Smooth muscle cell (in vitro differentiated cells): ENCODE results near the gene USP17L11. TPM values are rescaled to one million over a fixed set of nuclear protein-coding genes. Genes with fewer than 3 reads are reported as not detected.
"Not testable (repeated sequence)": the region's sequence is repeated elsewhere in the genome, so short reads cannot be mapped to it uniquely, and the experiment has no call there.

ENCODE experiments used
- DNase-seq: peaks from one replicate; lab custom pipeline; 2025; ENCODE audit not compliant: unreplicated experiment; lab: John Stamatoyannopoulos, UW
- H2AFZ ChIP-seq: fragments of 200-600 bp; sonication (generic); 2 replicates; pipeline ENCODE4 v1.6.0; 2016; ENCODE audit warnings: antibody characterized with exemption, low read depth, mild to moderate bottlenecking
- H3F3A ChIP-seq: fragments of 200-600 bp; sonication (generic); 2 replicates; pipeline ENCODE4 v1.6.0; 2017; ENCODE audit warnings: antibody characterized with exemption, low read depth
- H3K27ac ChIP-seq: fragments of 200-600 bp; sonication (generic); 2 replicates; pipeline ENCODE4 v1.5.1; 2016; ENCODE audit warnings: low read depth, mild to moderate bottlenecking
- H3K27me3 ChIP-seq: fragments of 200-600 bp; sonication (generic); 2 replicates; pipeline ENCODE4 v1.6.1; 2016; ENCODE audit warnings: low read depth, mild to moderate bottlenecking
- H3K36me3 ChIP-seq: fragments of 200-600 bp; sonication (generic); 2 replicates; pipeline ENCODE4 v1.5.1; 2016; ENCODE audit warnings: low read depth
- H3K4me1 ChIP-seq: fragments of 200-600 bp; sonication (generic); 2 replicates; pipeline ENCODE4 v1.5.1; 2016; ENCODE audit warnings: low read depth
- H3K4me2 ChIP-seq: fragments of 200-600 bp; sonication (generic); 2 replicates; pipeline ENCODE4 v1.6.0; 2016; ENCODE audit warnings: mild to moderate bottlenecking
- H3K4me3 ChIP-seq: fragments of 200-600 bp; sonication (generic); 2 replicates; pipeline ENCODE4 v1.5.1; 2016; ENCODE audit warnings: mild to moderate bottlenecking
- H3K79me2 ChIP-seq: fragments of 200-600 bp; sonication (generic); 2 replicates; pipeline ENCODE4 v1.6.0; 2016; ENCODE audit warnings: low read depth, mild to moderate bottlenecking
- H3K9ac ChIP-seq: fragments of 200-600 bp; sonication (generic); 2 replicates; pipeline ENCODE4 v1.6.0; 2016; ENCODE audit warnings: low read depth
- H3K9me3 ChIP-seq: fragments of 200-600 bp; sonication (generic); replicated peaks from 2 replicates; pipeline ENCODE4 v1.5.1; 2016; ENCODE audit warnings: low read depth
- H4K20me1 ChIP-seq: fragments of 200-600 bp; sonication (generic); 2 replicates; pipeline ENCODE4 v1.6.0; 2016; ENCODE audit warnings: low read depth
- WGBS: methylation state at CpG from one replicate; pipeline ENCODE4 v1.1.7; 2016; ENCODE audit warnings: low lambda C conversion rate; 5-methylcytosine and 5-hydroxymethylcytosine counted together
- polyA plus RNA-seq: library from polyadenylated mRNA; unstranded; fragments of >200 nt; fragmentation: Nextera tagmentation; extraction: Ambion mirVana; gene quantifications from 2 replicates; pipeline ENCODE4 v1.2.1, GENCODE V29; 2016
- total RNA-seq: library from RNA; depleted of rRNA; stranded (reverse); fragments of >200 nt; gene quantifications from 2 replicates; pipeline ENCODE4 v1.2.3, GENCODE V29; 2014

Gene USP17L11
- total RNA-seq = not detected in 2 replicates
- polyA plus RNA-seq = not detected in 2 replicates

DNA sequence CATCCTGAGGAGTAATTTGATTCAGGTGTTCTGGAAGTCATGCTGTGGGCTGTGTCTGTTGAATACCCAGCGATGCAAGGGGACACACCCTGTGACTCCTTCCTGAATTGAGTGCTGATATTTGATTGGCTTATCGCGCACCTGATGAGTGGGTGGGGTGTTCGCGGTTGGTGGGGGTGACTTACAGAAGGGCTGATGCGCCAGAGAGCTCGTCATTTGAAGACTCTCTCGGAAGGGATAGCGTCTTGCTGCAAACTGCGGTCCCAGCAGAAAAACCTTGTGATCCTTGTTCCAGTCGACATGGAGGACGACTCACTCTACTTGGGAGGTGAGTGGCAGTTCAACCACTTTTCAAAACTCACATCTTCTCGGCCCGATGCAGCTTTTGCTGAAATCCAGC, at the start of gene USP17L11:
Gene USP17L11, plus strand, starts transcription at position 301 of the 400 bp plus-strand sequence. Its CDS starts 0 bp downstream, at position 301.
- H3K79me2 ChIP-seq, DNase-seq, H3K4me3 ChIP-seq, H3K4me2 ChIP-seq, H2AFZ ChIP-seq, H3K27ac ChIP-seq, H3K9me3 ChIP-seq, H3K36me3 ChIP-seq, H3F3A ChIP-seq, H3K9ac ChIP-seq, H3K27me3 ChIP-seq, H4K20me1 ChIP-seq, H3K4me1 ChIP-seq: not testable (repeated sequence)
- WGBS = no CpG with 5 or more reads among the region's 14 CpGs

GRCh38 chr4:9165990-9166389, 49.2 kb upstream of the USP17L11 start:
- H3K36me3 ChIP-seq, H3K27me3 ChIP-seq, H3K79me2 ChIP-seq, H4K20me1 ChIP-seq, DNase-seq, H3F3A ChIP-seq, H3K4me1 ChIP-seq, H3K4me2 ChIP-seq, H3K4me3 ChIP-seq, H2AFZ ChIP-seq, H3K9me3 ChIP-seq, H3K27ac ChIP-seq, H3K9ac ChIP-seq: not testable (repeated sequence)
- whole genome bisulfite sequencing = no CpG with 5 or more reads among the region's 8 CpGs

DNA sequence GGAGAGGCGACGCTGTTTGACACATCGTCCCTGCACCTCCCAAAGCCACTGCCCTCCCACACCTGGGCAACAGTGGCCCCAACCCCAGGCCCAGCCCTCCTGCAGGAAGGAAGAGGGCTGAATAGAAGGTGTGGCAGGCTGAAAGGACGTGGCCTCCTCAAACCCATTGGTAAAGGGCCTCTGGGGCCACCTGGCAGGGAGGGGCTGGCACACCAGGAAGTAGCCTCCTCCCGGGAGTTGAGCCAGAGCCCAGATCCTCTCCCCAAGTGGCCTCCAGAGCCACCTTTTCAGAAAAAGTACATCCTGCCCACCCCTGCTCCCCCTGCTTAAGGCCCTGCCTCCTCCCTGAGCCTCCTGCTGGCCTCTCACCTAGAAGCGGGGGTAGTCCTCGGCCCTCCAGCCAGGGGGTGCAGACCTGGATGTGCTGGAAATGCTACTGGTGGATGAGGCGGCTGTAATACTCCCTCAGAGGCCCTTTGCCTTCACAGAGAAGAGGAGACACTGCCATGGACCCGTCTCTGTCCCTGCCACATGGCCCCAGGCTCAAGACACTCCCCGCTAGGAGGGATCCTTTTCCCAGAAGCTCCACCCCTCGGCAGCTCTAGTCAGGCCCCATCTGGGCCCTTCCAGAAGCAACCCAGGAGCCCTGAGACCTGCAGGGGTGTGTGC, 45.3 kb upstream of the USP17L11 start, which contains the start of gene FAM90A26:
Gene FAM90A26, plus strand, starts transcription at position 619 of the 669 bp plus-strand sequence. CDS start 2,764 bp downstream, outside the sequence.
- not testable (repeated sequence) for H3K27ac ChIP-seq, H3K4me2 ChIP-seq, H3K79me2 ChIP-seq, H3K4me1 ChIP-seq, H3K27me3 ChIP-seq, H4K20me1 ChIP-seq, H3K9me3 ChIP-seq, H3K36me3 ChIP-seq, DNase-seq, H3F3A ChIP-seq, H3K9ac ChIP-seq, H3K4me3 ChIP-seq, H2AFZ ChIP-seq
- WGBS = no CpG with 5 or more reads among the region's 11 CpGs

- not testable (repeated sequence) for H2AFZ ChIP-seq, H3K4me3 ChIP-seq, H3K27ac ChIP-seq, H3K27me3 ChIP-seq, H3K4me2 ChIP-seq, H4K20me1 ChIP-seq, H3K79me2 ChIP-seq, H3K4me1 ChIP-seq, H3K36me3 ChIP-seq, DNase-seq, H3F3A ChIP-seq, H3K9me3 ChIP-seq, H3K9ac ChIP-seq
- WGBS = 72% methylated on average over 4 of the region's 13 CpGs
Measured at GRCh38 chr4:9210357-9210756, 4.8 kb upstream of the USP17L11 start, which contains the start of gene USP17L10. Gene USP17L10 (plus strand): TSS chr4:9210657. CDS start chr4:9210657, 0 bp downstream.

- not testable (repeated sequence) for H2AFZ ChIP-seq, H4K20me1 ChIP-seq, H3K79me2 ChIP-seq, H3K4me1 ChIP-seq, H3K27me3 ChIP-seq, H3F3A ChIP-seq, H3K4me3 ChIP-seq, DNase-seq, H3K9ac ChIP-seq, H3K9me3 ChIP-seq, H3K4me2 ChIP-seq, H3K27ac ChIP-seq, H3K36me3 ChIP-seq
- WGBS = 75% methylated on average over 13 of the region's 14 CpGs
Measured at GRCh38 chr4:9214701-9215100, 504 bp upstream of the USP17L11 start.

DNA sequence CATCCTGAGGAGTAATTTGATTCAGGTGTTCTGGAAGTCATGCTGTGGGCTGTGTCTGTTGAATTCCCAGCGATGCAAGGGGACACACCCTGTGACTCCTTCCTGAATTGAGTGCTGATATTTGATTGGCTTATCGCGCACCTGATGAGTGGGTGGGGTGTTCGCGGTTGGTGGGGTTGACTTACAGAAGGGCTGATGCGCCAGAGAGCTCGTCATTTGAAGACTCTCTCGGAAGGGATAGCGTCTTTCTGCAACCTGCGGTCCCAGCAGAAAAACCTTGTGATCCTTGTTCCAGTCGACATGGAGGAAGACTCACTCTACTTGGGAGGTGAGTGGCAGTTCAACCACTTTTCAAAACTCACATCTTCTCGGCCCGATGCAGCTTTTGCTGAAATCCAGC, 4.6 kb downstream of the USP17L11 start, which contains the start of gene USP17L12:
Gene USP17L12, plus strand, starts transcription at position 301 of the 400 bp plus-strand sequence. Its CDS starts 0 bp downstream, at position 301.
- not testable (repeated sequence) for H3K36me3 ChIP-seq, H3K4me1 ChIP-seq, H3F3A ChIP-seq, H3K9ac ChIP-seq, H3K9me3 ChIP-seq, H2AFZ ChIP-seq, DNase-seq, H3K27me3 ChIP-seq, H3K79me2 ChIP-seq, H3K27ac ChIP-seq, H3K4me2 ChIP-seq, H3K4me3 ChIP-seq, H4K20me1 ChIP-seq
- no CpG with 5 or more reads among the region's 13 CpGs for WGBS

DNA sequence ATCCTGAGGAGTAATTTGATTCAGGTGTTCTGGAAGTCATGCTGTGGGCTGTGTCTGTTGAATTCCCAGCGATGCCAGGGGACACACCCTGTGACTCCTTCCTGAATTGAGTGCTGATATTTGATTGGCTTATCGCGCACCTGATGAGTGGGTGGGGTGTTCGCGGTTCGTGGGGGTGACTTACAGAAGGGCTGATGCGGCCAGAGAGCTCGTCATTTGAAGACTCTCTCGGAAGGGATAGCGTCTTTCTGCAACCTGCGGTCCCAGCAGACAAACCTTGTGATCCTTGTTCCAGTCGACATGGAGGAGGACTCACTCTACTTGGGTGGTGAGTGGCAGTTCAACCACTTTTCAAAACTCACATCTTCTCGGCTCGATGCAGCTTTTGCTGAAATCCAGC, 9.4 kb downstream of the USP17L11 start, which contains the start of gene USP17L13:
Gene USP17L13, plus strand, starts transcription at position 301 of the 400 bp plus-strand sequence. Its CDS starts 0 bp downstream, at position 301.
- H3K36me3 ChIP-seq, H3K27ac ChIP-seq, H3K9ac ChIP-seq, DNase-seq, H3K4me3 ChIP-seq, H3F3A ChIP-seq, H3K4me1 ChIP-seq, H3K79me2 ChIP-seq, H2AFZ ChIP-seq, H3K4me2 ChIP-seq, H3K27me3 ChIP-seq, H4K20me1 ChIP-seq, H3K9me3 ChIP-seq: not testable (repeated sequence)
- WGBS = no CpG with 5 or more reads among the region's 14 CpGs

GRCh38 chr4:9230249-9230648, 15.0 kb downstream of the USP17L11 start:
- H3K79me2 ChIP-seq, H3K4me2 ChIP-seq, H3K36me3 ChIP-seq, H4K20me1 ChIP-seq, H2AFZ ChIP-seq, H3K4me1 ChIP-seq, H3F3A ChIP-seq, H3K9me3 ChIP-seq, DNase-seq, H3K27ac ChIP-seq, H3K9ac ChIP-seq, H3K4me3 ChIP-seq, H3K27me3 ChIP-seq: not testable (repeated sequence)
- 82% methylated on average over 5 of the region's 8 CpGs for WGBS
